ENCODE measurements around the gene EPOP.

EPOP gene

GRCh38 chr17:38674749-38675615, at the start of gene EPOP:
TSS of gene EPOP (minus strand) at chr17:38674957. CDS start at chr17:38674495, 462 bp downstream.
- DNase-seq = peak; percentile 96

GRCh38 chr17:38721802-38722201, 47.0 kb upstream of the EPOP start:
- DNase-seq = no peak

- no peak for DNase-seq
These were observed 46.2 kb upstream of the EPOP start for GRCh38 chr17:38720941-38721340.

GRCh38 chr17:38719943-38720641, 45.3 kb upstream of the EPOP start:
- DNase-seq = no peak

GRCh38 chr17:38719289-38719942, 44.7 kb upstream of the EPOP start:
- DNase-seq = no peak

- no peak for DNase-seq
These were observed 42.5 kb upstream of the EPOP start for GRCh38 chr17:38717139-38717745.

- DNase-seq = no peak
These were observed 41.7 kb upstream of the EPOP start for GRCh38 chr17:38716368-38717005.

- peak; percentile 50 for DNase-seq
These were observed 40.6 kb upstream of the EPOP start for GRCh38 chr17:38715216-38715943.

GRCh38 chr17:38713456-38714075, 38.8 kb upstream of the EPOP start:
- DNase-seq = no peak

GRCh38 chr17:38712593-38712992, 37.8 kb upstream of the EPOP start:
- DNase-seq = no peak

GRCh38 chr17:38711792-38712571, 37.2 kb upstream of the EPOP start:
- DNase-seq = no peak

- no peak for DNase-seq
These were observed 36.2 kb upstream of the EPOP start for GRCh38 chr17:38710985-38711384.

GRCh38 chr17:38710604-38710962, 35.8 kb upstream of the EPOP start:
- DNase-seq = no peak

- DNase-seq = no peak
These were observed 35.3 kb upstream of the EPOP start for GRCh38 chr17:38709864-38710603.

- DNase-seq = no peak
These were observed 34.5 kb upstream of the EPOP start for GRCh38 chr17:38709104-38709820.

- DNase-seq = no peak
These were observed 33.1 kb upstream of the EPOP start for GRCh38 chr17:38707678-38708351.

GRCh38 chr17:38706505-38707216, 31.9 kb upstream of the EPOP start:
- peak; percentile 62 for DNase-seq
